ENCODE measurements around the gene SMCR8.

Gene SMCR8

GRCh38 chr17:18360518-18360917 lies 45.4 kb downstream of the SMCR8 start:
- TF ChIP-seq CTCF (IDR thresholded peaks at IDR 0.05), result no peak

GRCh38 chr17:18361837-18362697 lies 47.0 kb downstream of the SMCR8 start:
- TF ChIP-seq CTCF (IDR thresholded peaks at IDR 0.05), result no peak

- TF ChIP-seq CTCF (IDR thresholded peaks at IDR 0.05), result no peak
Observed at GRCh38 chr17:18362698-18363100, 47.6 kb downstream of the SMCR8 start.

GRCh38 chr17:18363101-18364049 lies 48.3 kb downstream of the SMCR8 start, which contains the start of gene SHMT1:
TSS of gene SHMT1 (minus strand) at chr17:18363550. CDS start at chr17:18355981, 7,569 bp downstream.
- TF ChIP-seq CTCF (IDR thresholded peaks at IDR 0.05), result no peak

- TF ChIP-seq CTCF (IDR thresholded peaks at IDR 0.05), result no peak
Observed at GRCh38 chr17:18364166-18364565, 49.1 kb downstream of the SMCR8 start.

GRCh38 chr17:18368946-18369345 lies 53.9 kb downstream of the SMCR8 start:
- TF ChIP-seq CTCF (IDR thresholded peaks at IDR 0.05), result no peak

GRCh38 chr17:18370761-18371160 lies 55.7 kb downstream of the SMCR8 start:
- no peak for TF ChIP-seq CTCF (IDR thresholded peaks at IDR 0.05)

Data from LNCAP (cell line).